Osteocyte (in vitro differentiated cells): ENCODE results near the gene MS4A7. TPM values are rescaled to one million over a fixed set of nuclear protein-coding genes. Genes with fewer than 3 reads are reported as not detected.

Experiments
- DNase-seq: peaks from one replicate; pipeline ENCODE4 v3.0.0; 2021; ENCODE audit warnings: mixed read lengths; ENCODE audit not compliant: unreplicated experiment; ENCODE audit errors: extremely low spot score
- H3K27ac Mint-ChIP-seq: one replicate; pipeline ENCODE4 v1.8.0; 2021; ENCODE audit warnings: mild to moderate bottlenecking, mixed read lengths; ENCODE audit not compliant: unreplicated experiment
- H3K27me3 Mint-ChIP-seq: one replicate; pipeline ENCODE4 v1.8.0; 2021; ENCODE audit warnings: mixed read lengths; ENCODE audit not compliant: unreplicated experiment
- H3K36me3 Mint-ChIP-seq: one replicate; pipeline ENCODE4 v1.8.0; 2021; ENCODE audit warnings: mixed read lengths; ENCODE audit not compliant: unreplicated experiment
- H3K4me1 Mint-ChIP-seq: one replicate; pipeline ENCODE4 v1.8.0; 2021; ENCODE audit warnings: mixed read lengths; ENCODE audit not compliant: unreplicated experiment
- H3K4me3 Mint-ChIP-seq: one replicate; pipeline ENCODE4 v1.8.0; 2021; ENCODE audit warnings: mild to moderate bottlenecking, moderate library complexity, mixed read lengths; ENCODE audit not compliant: unreplicated experiment
- H3K9me3 Mint-ChIP-seq: one replicate; pipeline ENCODE4 v1.8.0; 2021; ENCODE audit warnings: mixed read lengths; ENCODE audit not compliant: unreplicated experiment
- total RNA-seq: library from RNA; stranded (reverse); gene quantifications from 2 replicates; pipeline ENCODE4 v1.2.1, GENCODE V29; 2021
- TF ChIP-seq, protein P1 (sequence below): fragments of 200-600 bp; sonication (generic); IDR thresholded peaks from 2 replicates; pipeline ENCODE4 v1.5.0; 2021; ENCODE audit warnings: antibody characterized with exemption, mild to moderate bottlenecking, moderate library complexity

MS4A7 gene
- total RNA-seq, 1 donor from 2014 or later: not detected

DNA sequence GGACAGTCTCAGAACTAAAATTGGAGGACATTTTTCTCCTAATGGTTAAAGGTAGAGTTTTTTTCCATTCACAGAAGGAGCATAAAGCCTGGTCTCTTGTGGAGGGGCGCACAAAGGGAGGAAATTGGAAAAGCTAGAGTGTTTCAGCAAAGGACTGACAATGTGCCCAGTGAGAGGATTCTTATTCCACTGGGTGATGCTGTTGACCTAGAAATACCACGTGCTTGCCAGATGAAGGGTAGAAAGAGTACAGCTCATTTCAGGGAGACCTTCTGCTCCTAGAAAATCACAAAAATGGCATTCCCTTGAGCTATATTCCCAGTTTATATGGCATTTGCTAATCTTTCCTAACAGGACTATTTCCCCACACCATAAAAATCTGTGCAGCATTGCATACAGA is 30.2 kb upstream of the MS4A7 start:
- DNase-seq: no peak
- peaks cover 10% of the 10 kb centered on the region for H3K27me3 Mint-ChIP-seq
- TF ChIP-seq, protein P1, sequence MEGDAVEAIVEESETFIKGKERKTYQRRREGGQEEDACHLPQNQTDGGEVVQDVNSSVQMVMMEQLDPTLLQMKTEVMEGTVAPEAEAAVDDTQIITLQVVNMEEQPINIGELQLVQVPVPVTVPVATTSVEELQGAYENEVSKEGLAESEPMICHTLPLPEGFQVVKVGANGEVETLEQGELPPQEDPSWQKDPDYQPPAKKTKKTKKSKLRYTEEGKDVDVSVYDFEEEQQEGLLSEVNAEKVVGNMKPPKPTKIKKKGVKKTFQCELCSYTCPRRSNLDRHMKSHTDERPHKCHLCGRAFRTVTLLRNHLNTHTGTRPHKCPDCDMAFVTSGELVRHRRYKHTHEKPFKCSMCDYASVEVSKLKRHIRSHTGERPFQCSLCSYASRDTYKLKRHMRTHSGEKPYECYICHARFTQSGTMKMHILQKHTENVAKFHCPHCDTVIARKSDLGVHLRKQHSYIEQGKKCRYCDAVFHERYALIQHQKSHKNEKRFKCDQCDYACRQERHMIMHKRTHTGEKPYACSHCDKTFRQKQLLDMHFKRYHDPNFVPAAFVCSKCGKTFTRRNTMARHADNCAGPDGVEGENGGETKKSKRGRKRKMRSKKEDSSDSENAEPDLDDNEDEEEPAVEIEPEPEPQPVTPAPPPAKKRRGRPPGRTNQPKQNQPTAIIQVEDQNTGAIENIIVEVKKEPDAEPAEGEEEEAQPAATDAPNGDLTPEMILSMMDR: peak; percentile 18
- H3K4me1 Mint-ChIP-seq: no peaks in the 10 kb centered on the region
- no peaks in the 10 kb centered on the region for H3K9me3 Mint-ChIP-seq
- no peak overlapping the region for H3K27ac Mint-ChIP-seq
- H3K36me3 Mint-ChIP-seq: no peaks in the 10 kb centered on the region
- H3K4me3 Mint-ChIP-seq: no peak overlapping the region

DNA sequence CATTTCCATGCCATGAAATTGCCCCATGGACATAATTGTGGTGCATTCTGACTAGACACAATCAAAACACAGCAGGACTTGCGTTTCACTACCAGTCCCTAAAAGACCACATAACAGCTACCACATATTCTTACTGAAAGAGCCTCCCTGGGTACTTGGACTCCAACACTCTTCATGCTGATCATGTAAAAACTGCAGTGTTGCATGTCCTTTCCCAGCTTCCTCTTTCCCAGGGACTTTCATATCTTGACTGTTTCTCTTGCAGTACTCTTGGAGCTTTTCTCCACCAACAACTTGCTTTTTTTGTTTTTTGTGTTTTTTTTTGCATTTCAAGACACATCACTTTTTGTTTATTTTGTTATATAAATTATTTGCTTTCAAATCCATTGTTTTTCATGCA is 28.3 kb upstream of the MS4A7 start:
- DNase-seq: no peak
- TF ChIP-seq, protein P1: no peak
- H3K27me3 Mint-ChIP-seq: peaks cover 6% of the 10 kb centered on the region

DNA sequence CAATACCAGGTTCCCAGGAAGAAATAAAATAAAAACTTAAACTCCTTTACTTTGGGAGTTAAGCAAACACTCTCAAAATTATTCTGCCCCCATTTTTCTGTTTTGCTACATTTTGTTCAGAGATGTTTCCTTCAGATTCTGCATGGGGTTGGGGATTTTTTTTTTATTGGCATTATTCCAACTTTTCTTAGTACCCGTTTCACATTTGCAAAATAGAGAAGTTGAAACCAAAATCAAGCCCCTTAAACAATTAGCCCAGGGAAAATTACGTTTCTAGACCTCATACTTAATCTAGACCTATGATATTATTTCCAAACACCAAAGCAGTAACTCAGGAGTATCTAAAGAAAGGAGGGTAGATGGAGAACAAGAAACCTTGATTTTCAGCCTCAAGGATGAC is 20.6 kb upstream of the MS4A7 start:
- Mint-ChIP-seq H3K9me3 (no peaks in the 10 kb centered on the region), H3K27me3 (no peaks in the 10 kb centered on the region), H3K4me1 (no peaks in the 10 kb centered on the region), H3K36me3 (no peaks in the 10 kb centered on the region), H3K27ac (no peak overlapping the region), H3K4me3 (no peak overlapping the region)
- no peak for DNase-seq
- TF ChIP-seq, protein P1: no peak

More for the DNA sequence above, 28.3 kb upstream of the MS4A7 start:
- Mint-ChIP-seq H3K4me1 (no peaks in the 10 kb centered on the region), H3K4me3 (no peak overlapping the region), H3K27ac (no peak overlapping the region), H3K9me3 (no peaks in the 10 kb centered on the region), H3K36me3 (no peaks in the 10 kb centered on the region)

DNA sequence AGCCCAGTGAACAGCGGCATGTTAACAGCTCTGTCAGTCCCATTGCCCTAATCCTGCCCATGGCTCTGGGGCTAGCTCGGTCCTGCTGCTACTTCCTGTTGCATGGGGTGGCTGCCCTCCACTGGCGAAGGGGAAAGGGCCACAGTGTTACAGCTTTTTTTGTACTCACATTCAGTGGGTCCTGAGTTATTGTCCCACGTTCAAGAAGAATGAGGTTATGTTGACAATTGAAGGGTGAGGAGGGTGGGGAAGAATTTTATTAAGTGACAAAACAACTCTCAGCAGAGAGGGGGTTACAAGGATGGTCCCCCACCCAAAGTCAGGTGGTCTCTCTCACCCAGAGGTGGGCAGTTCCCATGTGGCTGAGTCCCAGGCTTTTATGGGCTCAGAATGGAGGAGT is 17.7 kb upstream of the MS4A7 start:
- H3K27me3 Mint-ChIP-seq: peaks cover 14% of the 10 kb centered on the region
- peaks cover 3% of the 10 kb centered on the region for H3K4me1 Mint-ChIP-seq
- no peak overlapping the region for H3K27ac Mint-ChIP-seq
- DNase-seq: no peak
- H3K4me3 Mint-ChIP-seq: no peak overlapping the region
- H3K36me3 Mint-ChIP-seq: no peaks in the 10 kb centered on the region
- TF ChIP-seq, protein P1: no peak
- H3K9me3 Mint-ChIP-seq: no peaks in the 10 kb centered on the region

DNA sequence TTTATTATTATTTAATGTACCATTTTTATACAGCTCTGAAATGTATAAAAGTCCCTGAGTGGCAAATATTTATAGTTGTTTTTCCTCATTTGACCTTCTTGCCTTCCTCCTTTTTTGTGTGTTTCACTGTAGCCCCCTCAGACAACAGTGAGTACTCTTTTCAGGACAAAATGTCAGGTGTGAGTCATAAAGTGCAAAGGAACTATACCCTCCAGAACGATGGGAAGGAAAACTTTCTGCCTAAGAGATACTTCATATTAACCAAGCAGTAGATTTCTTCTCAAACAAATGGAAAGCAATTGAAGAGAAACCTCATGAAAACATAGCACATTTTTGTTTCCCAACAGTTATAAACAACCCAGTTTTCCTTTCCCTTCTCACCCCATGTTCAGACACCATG is 16.1 kb upstream of the MS4A7 start:
- Mint-ChIP-seq H3K27ac (no peak overlapping the region), H3K9me3 (no peaks in the 10 kb centered on the region), H3K4me1 (peaks cover 3% of the 10 kb centered on the region), H3K4me3 (no peak overlapping the region), H3K27me3 (peaks cover 14% of the 10 kb centered on the region), H3K36me3 (no peaks in the 10 kb centered on the region)
- TF ChIP-seq, protein P1: no peak
- DNase-seq: no peak
